NCI-H510A treated with DMSO at 0.1 percent for 48 hours (cell line): Measurements from ENCODE around the gene LIN7B.
"Not testable (repeated sequence)": the region's sequence is repeated elsewhere in the genome, so short reads cannot be mapped to it uniquely, and the experiment has no call there.

Experiments
- DNase-seq: peaks from one replicate; lab custom pipeline; 2025; lab: John Stamatoyannopoulos, UW

LIN7B gene

DNA sequence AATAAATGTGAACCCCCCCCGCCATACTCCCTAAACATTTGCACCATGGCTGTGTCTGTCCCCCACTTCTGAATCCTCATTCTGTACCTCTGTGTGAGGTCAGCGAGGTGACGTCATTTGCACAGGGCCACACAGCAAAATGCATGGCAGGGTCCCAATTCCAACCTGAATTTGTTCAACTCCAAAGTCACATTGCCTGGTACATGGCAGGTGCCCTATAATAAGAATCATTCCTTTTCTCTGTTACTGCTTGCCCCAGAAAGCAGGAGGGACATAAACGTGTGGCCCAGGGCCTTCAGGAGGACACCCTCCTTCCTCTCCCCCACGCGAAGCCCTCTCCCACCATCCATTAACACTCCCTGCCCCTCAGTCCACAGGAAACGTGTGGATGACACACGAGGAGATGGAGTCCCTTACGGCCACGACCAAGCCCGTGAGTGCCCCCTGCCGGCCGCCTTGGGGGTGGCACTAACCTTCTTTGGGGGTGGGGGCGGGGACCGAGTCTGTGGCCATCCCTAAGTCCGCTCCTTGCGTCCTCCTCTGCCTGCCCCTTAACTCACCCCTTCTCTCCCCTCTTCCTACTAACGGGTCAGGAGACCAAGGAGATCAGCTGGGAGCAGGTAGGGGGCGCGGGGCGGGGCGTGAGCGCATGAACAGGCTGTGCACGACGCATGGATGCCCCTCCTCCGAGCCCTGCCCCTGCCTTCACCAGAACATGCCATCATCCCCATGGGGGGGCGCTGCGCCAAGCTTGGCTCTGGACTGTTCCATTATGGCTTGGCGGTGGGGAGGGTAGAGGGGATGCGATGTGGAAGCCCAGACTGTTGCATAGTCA lies 31.6 kb downstream of the LIN7B start:
- DNase-seq: no peak

DNA sequence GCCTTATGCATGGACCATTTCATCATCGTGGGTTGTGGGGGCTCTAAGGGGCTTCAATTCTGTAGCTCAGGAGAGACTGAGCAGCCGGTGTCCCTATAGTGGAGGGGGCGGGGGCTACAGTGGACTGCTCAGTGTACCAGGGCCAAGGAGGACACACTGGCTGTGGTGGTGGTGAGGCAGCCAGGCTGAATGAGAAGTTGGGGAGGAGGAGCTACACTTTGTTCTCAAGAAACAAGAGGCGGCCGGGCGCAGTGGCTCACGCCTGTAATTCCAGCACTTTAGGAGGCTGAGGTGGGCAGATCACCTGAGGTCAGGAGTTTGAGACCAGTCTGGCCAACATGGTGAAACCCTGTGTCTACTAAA lies 32.2 kb downstream of the LIN7B start:
- not testable (repeated sequence) for DNase-seq

DNA sequence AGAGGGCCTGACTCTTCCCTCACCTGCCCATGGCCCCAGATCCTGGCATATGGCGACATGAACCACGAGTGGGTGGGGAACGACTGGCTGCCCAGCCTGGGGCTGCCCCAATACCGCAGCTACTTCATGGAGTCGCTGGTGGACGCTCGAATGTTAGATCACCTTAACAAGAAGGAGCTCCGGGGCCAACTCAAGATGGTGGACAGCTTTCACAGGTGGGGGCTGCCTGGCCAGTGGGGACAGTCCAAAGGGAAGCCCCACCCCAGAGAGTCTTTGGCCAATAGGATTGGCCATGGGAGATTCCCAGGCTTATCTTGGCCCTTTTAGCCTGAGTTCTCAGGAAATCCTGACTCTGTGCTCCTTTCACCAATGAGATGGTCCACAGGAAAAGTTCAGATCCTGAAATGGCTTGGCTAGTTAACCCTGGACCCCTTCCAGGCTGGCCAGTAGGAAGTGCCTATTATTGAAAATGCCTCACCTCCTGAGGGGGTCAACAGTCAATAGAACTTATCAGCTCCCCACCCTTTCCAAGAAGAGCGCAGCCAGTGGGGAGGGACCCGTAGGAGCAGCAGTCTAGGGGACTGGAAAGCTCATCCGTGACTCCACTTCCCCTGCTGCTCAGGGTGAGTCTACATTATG lies 34.0 kb downstream of the LIN7B start:
- no peak for DNase-seq

DNA sequence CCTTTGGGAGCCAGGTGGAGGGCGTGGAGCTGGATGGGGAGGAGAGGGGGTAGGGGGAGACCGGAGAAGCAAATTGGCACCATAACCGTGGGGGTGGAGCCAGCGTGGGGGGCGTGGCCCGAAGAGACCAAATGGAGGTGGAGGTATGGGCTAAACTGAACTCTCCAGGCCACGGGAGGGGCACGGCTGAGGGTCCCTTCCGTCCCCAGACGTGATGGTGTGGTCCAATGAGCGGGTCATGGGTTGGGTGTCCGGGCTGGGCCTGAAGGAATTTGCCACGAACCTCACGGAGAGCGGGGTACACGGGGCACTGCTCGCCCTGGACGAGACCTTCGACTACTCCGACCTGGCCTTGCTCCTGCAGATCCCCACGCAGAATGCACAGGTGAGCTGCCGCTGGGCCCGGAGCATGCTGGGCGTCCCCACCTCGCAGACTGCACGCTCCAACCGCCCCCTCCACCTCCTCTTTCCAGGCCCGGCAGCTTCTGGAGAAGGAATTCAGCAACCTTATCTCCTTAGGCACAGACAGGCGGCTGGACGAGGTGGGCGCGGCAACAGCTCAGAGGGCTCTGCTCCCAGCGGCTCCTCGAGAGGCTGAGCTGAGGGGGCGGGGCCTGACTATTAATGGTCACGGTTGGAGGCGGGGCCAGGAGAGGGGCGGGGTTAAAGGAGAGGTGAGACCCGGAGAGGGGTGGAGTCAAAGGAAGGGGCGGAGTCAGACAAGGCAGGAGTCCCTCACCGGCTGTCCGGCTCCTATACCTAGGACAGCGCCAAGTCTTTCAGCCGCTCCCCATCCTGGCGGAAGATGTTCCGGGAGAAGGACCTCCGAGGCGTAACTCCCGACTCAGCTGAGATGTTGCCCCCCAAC lies 34.8 kb downstream of the LIN7B start:
- DNase-seq: peak; percentile 38

DNA sequence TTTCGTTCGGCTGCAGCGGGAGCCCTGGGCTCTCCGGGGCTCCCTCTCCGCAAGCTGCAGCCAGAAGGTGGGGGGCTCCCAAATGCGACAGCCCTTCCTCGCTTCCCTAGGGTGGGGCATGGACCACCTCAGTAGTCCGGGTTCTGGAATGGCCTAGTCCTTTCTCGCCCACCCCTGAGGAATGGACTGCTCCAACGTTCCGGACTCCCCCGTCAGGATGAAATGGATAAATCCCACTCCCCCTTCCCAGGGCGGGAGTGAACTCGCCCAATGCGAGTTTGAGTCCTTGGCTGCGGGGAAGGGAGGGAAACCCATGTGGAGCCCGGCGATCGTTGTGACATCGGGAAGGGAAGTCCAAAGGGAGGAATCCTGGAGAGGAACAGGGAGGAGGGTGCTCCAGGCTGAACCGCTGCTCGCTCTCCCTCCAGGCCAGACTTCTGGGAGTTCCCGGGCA lies 35.5 kb downstream of the LIN7B start:
- peak; percentile 44 for DNase-seq

DNA sequence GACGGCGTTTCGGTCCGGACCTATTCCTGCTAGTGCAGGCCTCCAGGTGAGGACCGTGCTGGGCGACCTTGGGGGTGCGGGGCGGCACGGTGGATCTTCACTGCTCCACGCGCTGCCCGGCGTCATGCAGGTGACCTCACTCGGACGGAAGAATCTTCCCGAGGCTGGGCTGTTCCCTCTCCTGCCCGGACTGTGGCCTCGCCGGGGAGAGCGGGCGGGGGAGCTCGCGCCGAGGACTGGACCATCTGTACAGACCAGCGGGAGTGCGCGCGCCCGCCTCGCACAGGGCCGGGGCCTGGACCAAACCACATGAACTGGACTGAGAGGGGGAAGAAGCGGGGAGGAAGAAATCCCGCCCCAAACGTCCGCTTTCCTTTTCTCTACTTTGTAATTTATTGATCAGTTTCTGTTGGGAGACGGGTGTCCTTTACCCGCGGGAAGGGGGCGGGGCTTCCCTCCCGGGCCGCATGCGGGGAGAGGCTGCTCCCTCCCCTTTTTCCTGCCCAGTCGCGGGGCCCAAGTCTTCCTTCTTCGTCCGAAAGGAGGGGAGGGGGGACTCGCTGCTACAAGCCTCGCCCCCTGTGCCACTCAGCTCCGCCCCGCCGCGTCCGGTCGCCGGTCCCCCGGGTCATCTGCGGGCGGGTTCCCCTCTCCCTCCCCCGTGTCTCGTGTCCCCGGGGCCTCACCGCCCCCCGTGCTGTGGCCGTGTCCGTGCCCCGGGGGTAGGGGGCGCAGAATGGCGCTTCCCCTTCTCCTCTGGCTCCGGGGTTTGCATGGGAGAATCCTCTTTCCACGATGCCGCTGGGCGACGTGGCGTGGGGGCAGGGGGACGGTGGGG lies 36.2 kb downstream of the LIN7B start:
- DNase-seq: peak; percentile 82

DNA sequence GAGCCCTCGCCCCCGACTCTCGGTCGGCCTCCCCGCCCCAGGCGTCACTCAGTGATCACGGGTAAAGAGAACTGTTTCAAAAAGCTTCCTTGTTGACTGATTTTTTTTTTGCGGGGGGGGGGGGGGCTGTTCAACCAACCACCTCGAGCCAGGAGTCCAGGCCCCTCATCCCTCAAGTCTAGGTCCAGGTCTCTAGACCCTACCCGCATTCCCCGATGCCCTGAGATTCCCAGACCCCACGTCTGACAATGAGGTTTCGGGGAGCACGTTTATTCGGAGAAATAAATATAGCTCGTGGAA lies 36.7 kb downstream of the LIN7B start:
- DNase-seq: no peak

DNA sequence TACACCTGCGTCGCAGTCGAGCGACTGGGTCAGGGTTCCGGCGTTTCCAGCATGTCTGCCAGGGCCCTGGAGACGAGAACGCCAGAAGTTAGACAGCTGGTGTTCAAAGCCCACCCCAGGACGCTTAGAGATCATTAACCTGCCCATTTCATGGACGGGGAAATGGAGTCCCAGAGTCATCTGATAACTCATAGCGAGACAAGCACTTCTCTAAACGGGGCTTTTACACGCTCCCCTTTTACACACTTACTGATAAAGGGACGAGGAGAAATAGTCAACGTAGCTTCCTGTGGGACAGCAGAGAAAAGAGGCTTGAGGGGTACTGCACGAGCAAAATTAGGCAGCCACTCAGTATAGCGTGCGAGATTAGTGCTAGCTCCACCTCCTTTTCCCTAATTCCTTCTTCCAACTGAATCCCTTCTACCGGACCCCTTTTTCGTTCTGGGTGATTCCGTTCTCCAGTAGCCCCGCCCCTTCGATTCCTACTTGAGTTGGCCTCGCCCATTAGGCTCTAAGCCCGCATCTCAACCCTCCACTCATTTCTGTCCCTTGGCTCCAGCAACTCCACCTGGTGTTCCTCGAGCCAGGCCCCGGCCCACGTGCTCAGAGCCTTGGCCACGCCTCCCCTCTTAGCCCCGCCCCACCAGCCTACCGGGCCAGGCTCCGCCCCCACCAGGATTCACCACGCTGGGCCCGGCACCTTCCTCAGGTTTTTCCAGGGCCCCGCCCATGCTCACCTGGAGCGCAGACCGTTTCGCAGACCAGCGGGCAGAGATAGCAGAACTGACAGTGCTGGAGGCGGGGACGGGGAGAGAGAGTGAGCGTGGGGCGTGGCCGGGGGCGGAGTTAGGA lies 37.3 kb downstream of the LIN7B start:
- DNase-seq: no peak

DNA sequence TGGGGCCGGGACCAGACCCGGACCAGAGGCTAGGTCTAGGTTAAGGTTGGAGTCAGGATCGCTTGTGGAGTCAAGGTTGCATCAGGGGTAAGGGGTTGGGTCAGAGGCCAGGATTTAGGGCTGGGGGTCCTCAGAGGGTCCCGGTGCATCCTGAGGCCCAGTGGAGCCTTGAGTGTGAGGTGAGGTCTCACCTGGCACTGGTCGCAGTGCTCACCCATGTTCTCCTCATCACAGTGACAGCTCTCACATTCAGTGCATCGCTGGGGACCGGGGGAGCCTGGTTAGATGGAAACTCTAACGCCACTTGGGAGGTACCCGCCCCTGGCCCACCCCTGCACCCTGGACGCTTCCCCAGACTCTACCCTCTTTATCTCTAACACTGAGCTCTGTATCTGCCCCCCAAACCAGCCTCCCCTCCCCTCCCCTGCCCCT lies 38.0 kb downstream of the LIN7B start:
- no peak for DNase-seq

DNA sequence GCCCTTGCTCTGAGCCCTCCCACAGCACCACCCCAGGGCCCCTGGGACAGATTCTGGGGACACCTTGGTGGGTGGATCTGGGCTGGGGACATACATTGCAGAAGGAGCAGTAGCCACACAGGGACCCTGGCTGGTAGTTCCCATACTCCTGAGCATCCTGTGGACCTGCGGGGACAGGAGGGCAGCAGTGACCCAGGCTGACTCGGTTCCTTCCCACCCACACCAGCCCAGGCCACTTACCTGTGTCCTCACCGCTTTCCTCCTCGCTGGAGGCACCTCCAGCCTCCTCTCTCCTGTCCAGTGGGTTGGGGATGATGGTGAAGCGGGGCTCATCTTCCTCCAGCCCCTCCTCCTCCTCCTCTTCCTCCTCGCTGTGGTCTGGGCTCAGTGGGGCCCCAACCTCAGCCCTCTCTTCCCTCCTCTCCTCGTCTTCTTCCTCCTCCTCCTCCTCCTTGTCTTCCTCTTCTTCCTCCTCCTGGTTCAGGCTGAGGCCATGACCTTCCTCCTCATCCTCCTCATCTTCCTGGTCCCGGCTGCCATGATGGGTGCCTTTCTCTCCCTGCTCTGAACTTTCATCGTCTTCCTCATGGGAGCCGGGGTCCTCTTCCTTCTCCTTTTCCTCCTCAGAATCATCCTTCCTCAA lies 39.1 kb downstream of the LIN7B start:
- no peak for DNase-seq

DNA sequence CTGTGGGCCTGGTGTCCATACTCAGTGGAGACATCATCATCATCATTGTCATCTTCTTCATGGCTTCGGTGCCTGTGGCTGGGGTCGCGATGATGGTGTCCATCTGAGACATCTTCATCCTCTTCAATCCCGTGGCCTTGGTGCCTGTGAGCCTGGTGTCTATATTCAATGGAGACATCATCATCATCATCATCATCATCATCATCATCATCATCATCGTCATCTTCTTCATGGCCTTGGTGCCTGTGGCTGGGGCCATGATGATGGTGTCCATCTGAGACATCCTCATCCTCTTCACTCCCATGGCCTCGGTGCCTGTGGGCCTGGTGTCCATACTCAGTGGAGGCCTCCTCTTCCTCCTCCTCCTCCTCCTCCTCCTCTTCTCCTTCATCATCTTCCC lies 40.1 kb downstream of the LIN7B start:
- no peak for DNase-seq

DNA sequence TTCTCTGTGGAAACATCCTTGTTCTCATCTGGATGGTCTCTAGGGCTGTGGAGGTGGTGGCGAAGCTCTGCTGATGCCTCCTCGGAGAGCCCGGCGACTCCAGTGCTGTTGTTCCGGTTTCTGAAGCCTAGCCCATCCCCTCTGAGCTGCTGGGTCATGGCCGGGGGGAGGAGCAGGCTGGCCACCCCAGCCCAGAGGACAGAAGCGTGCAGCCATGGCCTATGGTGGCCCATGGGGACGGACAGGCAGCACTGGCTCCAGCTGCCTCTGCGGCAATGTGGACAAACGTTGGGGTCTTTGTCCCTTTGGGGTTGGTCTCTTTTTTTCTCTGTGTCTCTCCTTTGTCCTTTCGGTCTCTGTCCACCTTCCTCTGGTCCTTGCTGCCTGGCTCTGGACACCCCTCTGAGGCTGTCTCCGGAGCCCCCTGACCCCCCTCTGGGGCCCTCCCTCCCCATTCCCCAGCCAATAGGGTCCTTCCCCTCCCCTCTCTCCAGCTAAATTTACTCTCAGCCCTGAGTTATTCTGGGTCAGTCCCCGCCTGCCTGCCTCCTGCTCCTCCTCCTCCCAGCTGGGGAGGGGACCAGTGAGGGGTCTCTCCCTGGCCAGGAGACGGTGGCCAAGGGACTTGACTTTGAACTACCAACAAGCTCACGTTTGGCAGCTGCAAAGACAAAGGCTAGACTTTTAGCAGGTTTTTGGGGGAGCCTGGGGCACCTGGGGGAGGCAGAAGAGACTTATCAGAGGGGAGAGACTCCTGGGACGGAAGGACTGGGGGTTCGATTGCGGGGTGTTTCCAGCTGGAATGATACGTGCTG lies 41.0 kb downstream of the LIN7B start, which contains the start of gene HRC:
HRC (minus strand) TSS at position 392 of the 815 bp plus-strand sequence; CDS start at position 233, 159 bp downstream.
- DNase-seq: no peak

DNA sequence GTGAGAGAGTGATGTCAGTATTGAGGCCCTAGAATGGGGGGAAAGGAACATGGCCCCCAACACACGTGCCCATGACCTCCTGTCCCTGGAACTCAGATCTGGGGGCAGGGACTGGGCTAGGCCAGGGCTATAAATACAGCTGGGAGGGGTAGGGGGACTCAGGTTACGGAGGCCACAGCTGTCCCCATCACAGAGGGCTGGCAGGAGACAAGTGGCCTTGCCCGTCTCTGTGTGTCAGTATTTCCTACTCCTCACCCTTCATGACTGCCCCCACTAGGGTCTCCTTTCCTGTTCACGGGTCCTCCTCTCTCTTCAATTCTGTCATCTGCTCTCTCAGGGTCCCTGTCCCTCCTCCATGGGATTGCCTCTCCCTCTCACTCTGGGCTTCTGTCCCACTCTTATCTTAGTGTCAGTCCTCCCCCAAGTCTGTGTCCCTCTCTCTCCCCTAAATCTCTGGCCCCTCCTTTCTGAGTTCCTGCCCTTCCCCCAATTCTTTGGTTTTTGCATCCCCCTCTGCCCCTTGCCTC lies 41.7 kb downstream of the LIN7B start:
- DNase-seq: no peak

DNA sequence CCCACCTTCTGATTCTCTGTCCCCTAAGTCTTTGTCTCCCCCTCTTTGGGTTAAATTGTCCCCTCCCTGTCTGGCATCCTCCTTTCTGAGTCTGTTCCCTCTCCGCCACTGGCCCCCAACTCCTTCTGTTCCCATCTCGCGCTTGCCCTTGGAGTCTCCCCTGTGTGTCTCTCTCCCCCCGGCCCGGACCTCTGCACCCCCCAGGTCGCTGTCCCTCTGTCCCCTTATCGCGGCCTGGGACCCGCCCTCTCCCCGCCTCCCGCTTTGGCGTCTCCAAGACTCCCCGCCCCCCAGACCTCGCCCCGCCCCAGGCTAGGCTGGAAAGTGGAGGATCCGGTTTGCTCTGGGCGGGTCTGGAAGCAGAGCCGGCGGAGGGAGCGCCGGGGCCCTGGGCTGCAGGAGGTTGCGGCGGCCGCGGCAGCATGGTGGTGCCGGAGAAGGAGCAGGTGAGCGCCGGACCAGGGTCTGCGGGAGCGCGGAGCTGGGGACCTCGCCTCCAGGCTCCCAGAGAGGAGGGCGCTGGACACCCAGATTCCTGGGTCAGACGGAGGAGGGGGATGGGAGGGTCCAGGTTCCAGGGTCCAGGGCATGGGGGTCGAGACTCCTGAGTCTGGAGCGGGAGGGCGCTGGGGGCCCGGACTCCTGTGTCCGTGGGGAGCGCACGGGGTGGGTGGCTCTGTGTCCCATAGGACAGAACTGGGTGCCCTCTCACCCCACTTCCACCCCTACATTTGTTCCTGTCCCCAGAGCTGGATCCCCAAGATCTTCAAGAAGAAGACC lies 43.5 kb downstream of the LIN7B start, which contains the start of gene TRPM4:
TRPM4 (plus strand) TSS at position 348 of the 780 bp plus-strand sequence; CDS start at position 423, 75 bp downstream.
- peak; percentile 69 for DNase-seq

DNA sequence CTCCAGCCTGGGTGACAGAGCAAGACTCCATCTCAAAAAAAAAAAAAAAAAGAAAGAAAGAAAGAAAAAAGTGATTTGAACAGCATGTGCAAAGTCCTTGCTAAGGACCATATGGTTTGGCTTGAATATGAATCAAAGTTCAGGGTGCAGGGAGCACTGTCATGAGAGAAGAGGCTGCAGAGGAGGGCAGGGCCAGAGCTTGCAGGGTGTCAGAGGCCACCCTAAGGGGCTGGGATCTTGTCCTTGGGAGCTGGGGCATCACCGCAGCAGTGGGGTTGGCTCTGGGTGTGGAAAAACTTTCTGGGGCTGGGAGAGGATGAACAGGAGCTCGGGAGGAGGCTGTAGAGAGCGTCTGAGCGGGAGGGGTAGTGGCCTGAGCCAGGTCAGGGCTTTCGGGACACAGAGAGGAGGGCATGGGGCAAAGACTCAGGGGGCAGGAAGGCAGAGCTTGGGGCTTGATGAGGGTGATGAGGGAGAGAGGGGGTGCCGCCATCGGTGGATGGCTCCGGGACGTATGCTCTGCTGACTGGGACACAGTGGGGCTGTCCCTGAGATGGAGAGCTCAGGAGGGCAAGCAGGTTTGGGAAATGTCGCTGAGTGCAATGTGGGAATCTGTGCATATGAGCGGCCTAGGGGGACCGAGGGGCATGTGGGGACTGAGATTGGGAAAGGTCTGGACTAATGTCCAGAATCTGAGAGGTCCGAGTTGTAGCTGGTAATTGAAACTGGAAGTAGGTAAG lies 46.5 kb downstream of the LIN7B start:
- DNase-seq: no peak

DNA sequence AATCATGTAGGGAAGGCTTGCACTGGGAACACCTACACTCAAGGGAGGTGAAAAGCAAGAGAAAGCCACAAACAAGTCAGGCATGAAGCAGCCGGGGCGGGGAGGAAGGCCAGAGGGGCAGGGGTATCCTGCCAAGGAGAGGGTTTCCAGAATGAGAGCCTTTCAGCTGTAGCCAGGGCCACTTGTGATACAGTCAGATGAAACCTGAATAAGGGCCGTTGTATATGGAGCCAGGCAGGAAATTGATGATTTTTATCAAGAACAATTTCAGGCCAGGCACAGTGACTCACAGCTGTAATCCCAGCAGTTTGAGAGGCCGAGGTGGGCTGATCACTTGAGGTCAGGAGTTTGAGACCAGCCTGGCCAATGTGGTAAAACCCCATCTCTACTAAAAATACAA lies 47.8 kb downstream of the LIN7B start:
- no peak for DNase-seq

DNA sequence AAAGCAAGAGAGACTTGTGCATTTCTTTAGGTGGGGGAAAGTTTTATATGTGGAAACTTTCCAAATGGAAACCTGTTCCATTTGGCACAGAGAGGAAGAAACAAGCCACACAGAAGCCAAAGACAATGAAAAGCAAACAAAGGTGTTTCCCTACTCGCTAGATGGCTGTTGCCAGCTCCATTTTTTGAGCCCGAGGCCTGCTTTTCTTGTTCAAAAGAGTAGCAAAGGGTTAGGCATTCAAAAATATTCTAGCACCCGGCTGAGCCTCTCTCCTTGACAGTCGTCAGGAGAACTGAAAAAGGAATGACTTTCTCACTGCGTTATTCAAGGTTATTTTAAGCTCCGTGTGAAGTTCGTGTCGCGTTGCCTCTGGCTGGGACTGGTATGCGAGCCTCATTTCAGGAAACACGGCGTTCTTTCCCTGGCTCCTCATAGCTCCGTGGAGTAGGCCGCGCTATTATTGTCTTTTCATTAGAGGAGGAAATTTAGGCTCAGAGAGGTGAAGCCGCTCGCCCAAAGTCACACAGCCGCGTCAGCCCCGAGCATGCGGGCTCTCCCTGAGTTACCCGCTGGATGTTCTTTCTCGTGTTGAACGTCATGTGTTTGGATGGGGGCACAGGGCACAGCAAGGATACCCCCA lies 51.1 kb downstream of the LIN7B start:
- DNase-seq: no peak
